ENCODE results near the gene ADRM1.

Gene ADRM1

DNA sequence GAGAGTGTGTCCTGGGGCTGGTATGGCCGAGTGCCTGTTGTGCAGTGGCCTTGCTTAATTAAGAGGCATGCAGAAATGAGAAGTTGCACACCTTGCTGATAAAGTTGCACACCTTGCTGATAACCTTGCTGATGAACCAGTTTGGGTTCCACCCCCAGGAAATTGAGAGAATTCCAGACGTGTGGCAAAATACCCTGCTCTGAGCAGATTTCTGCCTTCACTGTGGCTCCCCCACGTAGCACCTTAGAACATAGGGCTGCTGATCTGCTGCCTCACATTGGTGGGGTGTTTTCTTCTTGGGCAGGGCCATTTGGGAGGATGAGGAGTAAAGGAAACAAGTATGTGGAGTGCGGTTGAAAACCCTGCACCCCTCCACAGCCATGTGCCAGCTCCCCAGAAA is 22.5 kb upstream of the ADRM1 start:
- DNase-seq (ENCODE audit: low read depth in 1 of 2, low spot score in 1 of 2): no peak

- no peak for DNase-seq (ENCODE audit: low read depth in 1 of 2, low spot score in 1 of 2)
Measured at GRCh38 chr20:62281161-62281933, 21.4 kb upstream of the ADRM1 start.

DNA sequence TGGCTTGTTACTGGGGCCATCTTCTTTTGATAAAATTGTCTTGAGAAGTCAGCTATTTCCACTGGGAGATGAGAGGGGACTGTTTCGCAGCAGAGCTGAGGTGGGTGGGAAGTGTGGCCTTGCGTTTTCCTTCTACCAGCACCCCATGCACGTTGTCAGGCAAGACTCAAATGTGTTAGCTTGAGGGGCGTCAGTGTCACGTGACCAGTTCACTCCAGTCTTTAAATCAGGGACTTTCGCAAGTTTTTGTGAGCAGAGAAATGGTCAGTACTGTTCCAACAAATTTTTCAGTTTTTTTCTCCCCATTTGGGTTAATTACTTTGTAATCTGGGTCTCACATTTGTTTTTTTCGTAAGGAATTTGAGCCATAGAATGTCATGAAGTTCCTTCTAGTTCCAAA is 20.7 kb upstream of the ADRM1 start:
- no peak for DNase-seq (ENCODE audit: low read depth in 1 of 2, low spot score in 1 of 2)

- no peak for DNase-seq (ENCODE audit: low read depth in 1 of 2, low spot score in 1 of 2)
Measured at GRCh38 chr20:62282877-62283503, 19.8 kb upstream of the ADRM1 start.

GRCh38 chr20:62284448-62284847 is 18.3 kb upstream of the ADRM1 start:
- no peak for DNase-seq (ENCODE audit: low read depth in 1 of 2, low spot score in 1 of 2)

- DNase-seq (ENCODE audit: low read depth in 1 of 2, low spot score in 1 of 2): no peak
Measured at GRCh38 chr20:62285151-62285550, 17.6 kb upstream of the ADRM1 start.

GRCh38 chr20:62285722-62286121 is 17.1 kb upstream of the ADRM1 start:
- DNase-seq (ENCODE audit: low read depth in 1 of 2, low spot score in 1 of 2): no peak

- no peak for DNase-seq (ENCODE audit: low read depth in 1 of 2, low spot score in 1 of 2)
Measured at GRCh38 chr20:62286493-62287064, 16.2 kb upstream of the ADRM1 start.

- no peak for DNase-seq (ENCODE audit: low read depth in 1 of 2, low spot score in 1 of 2)
Measured at GRCh38 chr20:62287129-62287528, 15.7 kb upstream of the ADRM1 start.

DNA sequence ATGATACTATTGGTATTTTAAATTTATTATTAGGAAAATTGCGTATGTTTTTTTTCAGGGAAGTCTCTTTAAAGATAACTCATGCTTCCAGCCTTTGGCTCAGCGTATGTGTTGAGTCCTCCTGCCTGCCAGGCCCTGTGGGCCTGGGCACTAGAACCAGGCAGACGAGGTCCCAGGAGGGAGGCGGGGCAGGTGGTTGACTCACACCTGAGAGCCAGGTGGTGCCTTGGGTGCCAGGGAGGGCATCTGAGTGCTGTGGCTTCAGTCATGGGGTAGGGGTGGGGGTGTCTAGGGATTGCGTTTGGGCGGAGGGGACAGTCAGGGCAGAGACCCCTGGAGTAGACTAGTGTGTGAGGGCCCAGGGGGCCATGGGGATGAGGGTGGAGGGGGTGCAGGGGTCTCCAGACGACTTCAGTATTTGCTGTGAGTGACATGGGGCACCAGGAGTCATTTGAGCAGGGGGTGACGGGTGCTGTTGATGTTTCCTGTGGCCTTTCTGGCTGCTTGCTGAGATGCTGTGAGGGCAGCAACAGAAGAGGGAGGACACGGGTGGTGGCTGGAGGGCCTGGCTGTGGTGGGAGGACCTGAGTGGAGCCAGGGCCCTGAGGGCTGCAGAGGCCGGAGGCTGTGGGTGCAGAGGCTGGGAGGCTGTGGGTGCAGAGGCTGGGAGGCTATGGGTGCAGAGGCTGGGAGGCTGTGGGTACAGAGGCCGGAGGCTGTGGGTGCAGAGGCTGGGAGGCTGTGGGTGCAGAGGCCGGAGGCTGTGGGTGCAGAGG is 14.8 kb upstream of the ADRM1 start:
- DNase-seq (ENCODE audit: low read depth in 1 of 2, low spot score in 1 of 2): no peak

GRCh38 chr20:62288535-62289105 is 14.2 kb upstream of the ADRM1 start:
- DNase-seq (ENCODE audit: low read depth in 1 of 2, low spot score in 1 of 2): no peak

- no peak for DNase-seq (ENCODE audit: low read depth in 1 of 2, low spot score in 1 of 2)
Measured at GRCh38 chr20:62289131-62289530, 13.7 kb upstream of the ADRM1 start.

- no peak for DNase-seq (ENCODE audit: low read depth in 1 of 2, low spot score in 1 of 2)
Measured at GRCh38 chr20:62289898-62290297, 12.9 kb upstream of the ADRM1 start.

DNA sequence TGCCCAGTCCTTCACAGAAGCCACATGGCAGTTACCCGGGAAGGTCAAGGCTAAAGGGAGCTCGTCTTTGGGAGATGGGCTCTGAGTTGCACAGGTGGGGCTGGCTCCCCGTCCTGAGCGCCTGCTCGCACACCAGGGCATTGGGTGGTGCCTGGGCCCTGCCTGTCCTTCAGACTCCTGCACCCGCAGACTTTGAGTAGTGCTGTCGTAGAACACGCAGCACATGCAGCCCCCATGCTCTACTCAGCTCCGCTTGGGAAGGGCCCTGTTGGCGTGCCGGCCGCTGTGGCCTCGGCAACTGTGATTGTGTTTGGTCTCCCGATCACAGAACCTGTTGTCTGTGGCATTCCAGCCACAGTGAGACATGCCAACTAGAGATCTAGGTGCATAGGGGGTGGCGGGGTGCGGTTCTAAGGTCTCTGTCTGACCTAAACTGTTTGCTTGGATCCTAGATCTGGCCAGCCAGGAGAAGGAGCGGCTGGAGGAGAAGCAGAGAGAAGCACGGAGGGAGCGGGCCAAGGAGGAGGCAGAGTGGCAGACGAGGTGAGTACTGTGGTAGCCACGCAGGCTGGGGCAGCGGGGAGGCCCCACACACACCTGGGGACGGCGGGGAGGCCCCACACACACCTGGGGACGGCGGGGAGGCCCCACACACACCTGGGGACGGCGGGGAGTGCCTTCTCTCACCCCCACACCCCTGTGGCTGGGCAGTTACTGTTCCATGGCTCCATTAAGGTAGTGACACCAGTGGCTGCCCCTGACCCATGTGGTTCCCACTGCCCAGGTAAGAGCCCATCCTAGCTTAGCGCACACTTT is 11.3 kb upstream of the ADRM1 start:
- no peak for DNase-seq (ENCODE audit: low read depth in 1 of 2, low spot score in 1 of 2)

DNA sequence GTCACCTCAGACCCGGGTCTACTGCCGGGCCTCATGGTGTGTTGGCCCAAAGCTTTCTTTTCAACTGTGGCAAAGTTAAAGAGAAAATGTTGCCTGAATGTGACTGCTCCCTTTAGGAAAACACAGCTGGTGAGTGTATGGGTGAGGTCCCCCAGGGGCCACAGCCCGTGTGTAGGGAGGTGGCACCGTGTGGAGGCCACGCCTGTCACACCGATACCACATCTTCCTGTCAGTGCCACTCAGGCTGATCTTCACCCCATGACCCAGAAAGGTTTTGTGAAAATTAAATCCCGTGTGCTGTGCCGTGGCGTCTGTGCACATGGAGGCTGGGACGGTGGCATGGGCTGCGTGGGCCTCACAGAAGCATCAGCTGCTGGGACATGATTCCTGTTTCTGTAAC is 10.7 kb upstream of the ADRM1 start:
- no peak for DNase-seq (ENCODE audit: low read depth in 1 of 2, low spot score in 1 of 2)

- DNase-seq (ENCODE audit: low read depth in 1 of 2, low spot score in 1 of 2): no peak
Measured at GRCh38 chr20:62293111-62293784, 9.5 kb upstream of the ADRM1 start.

- no peak for DNase-seq (ENCODE audit: low read depth in 1 of 2, low spot score in 1 of 2)
Measured at GRCh38 chr20:62293946-62294345, 8.9 kb upstream of the ADRM1 start.

DNA sequence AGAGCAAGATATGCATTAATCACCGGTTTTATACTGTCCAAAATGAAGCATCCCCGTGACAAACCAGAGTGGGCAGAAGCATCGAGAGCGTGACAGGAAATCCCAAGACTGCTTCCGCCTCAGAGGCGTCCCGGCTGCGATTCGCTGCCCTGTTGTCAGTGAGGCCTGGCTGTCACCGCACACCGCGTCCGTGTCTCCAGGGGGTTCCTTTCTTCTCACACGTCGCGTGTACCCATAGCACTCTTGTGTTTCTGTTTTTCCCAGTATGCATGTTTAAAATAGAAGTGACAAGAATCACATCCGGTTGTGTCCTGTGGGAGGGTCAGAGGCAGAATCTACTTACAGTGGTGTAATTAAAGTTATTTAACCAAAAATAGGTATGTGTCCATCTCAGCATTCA is 8.3 kb upstream of the ADRM1 start:
- DNase-seq (ENCODE audit: low read depth in 1 of 2, low spot score in 1 of 2): no peak

- no peak for DNase-seq (ENCODE audit: low read depth in 1 of 2, low spot score in 1 of 2)
Measured at GRCh38 chr20:62296724-62297448, 5.9 kb upstream of the ADRM1 start.

Measured in stimulated activated CD4-positive, alpha-beta T cell treated with anti-CD3 and anti-CD28 coated beads, Interleukin-15, amount 100 ng/mL, for 1 hour (primary cell).